ENCODE data around the gene MRPL42.

Gene MRPL42

DNA sequence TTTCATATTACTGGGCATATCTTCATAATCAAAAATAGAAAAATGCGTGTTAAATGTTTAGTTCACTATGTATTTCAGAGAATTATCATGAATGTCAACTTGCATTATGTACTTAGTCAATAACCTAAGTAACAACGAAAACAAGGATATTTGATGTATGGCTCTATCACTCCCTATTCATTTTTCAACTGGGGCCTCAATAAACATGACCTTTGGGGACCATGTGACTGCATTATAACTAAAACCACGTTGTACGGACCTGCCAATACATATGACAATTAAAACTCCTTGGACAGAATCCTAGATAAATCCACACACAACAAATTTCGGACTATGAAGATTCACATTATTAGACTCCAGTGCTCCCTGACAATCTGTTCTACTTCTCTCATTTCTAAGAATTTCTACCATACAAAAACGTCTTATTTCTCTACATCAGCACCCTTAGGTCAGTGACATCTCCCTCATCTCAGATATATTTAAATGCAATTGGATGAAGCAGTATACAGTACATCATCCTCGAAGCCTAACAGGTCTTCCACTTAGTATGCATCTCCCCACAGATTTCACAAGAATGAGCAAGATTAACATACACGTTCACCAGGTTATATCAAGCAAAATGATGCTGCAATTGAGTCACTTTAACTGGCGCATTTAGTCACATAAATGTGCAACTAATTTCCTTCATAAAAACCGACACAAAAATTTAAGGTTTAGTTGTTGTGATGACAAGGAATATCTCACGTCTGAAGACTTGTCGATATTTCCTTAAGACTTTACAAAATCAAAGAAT lies 27.1 kb upstream of the MRPL42 start:
- FAIRE-seq (peak; percentile 11), DNase-seq (ENCODE audit: insufficient read length, low spot score) (no peak)
- TF ChIP-seq, protein P1, sequence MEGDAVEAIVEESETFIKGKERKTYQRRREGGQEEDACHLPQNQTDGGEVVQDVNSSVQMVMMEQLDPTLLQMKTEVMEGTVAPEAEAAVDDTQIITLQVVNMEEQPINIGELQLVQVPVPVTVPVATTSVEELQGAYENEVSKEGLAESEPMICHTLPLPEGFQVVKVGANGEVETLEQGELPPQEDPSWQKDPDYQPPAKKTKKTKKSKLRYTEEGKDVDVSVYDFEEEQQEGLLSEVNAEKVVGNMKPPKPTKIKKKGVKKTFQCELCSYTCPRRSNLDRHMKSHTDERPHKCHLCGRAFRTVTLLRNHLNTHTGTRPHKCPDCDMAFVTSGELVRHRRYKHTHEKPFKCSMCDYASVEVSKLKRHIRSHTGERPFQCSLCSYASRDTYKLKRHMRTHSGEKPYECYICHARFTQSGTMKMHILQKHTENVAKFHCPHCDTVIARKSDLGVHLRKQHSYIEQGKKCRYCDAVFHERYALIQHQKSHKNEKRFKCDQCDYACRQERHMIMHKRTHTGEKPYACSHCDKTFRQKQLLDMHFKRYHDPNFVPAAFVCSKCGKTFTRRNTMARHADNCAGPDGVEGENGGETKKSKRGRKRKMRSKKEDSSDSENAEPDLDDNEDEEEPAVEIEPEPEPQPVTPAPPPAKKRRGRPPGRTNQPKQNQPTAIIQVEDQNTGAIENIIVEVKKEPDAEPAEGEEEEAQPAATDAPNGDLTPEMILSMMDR (IDR thresholded peaks at IDR 0.05; ENCODE audit: insufficient read depth, missing control alignments), result no peak

DNA sequence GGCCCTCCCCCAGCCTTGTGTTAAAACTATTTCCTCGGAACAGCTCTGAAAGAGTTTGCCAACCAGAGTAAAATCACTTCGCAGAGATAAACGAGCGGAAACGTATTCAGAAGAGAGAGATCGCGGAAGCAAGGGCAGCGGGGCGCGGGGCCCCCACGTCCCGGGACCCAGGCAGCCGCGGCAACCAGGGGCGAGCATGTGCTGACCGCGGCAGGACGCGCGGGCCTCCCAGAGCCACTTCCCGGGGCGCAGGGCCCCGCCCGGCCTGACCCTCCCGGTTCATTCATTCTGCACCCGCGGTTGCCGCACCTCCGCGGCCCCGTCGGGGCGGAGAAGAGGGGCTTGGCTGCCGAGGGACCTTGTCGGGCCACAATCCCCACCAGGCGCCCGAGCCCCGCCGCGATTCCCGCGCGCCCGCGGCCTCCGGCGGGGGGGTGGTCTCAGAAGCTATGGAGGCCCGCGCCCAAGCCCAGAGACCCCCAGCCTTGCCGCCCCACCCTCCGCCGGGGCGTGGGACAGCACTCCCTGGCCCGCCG lies 26.2 kb upstream of the MRPL42 start:
- FAIRE-seq (no peak), DNase-seq (ENCODE audit: insufficient read length, low spot score) (no peak)
- TF ChIP-seq, protein P1 (IDR thresholded peaks at IDR 0.05; ENCODE audit: insufficient read depth, missing control alignments), result no peak

DNA sequence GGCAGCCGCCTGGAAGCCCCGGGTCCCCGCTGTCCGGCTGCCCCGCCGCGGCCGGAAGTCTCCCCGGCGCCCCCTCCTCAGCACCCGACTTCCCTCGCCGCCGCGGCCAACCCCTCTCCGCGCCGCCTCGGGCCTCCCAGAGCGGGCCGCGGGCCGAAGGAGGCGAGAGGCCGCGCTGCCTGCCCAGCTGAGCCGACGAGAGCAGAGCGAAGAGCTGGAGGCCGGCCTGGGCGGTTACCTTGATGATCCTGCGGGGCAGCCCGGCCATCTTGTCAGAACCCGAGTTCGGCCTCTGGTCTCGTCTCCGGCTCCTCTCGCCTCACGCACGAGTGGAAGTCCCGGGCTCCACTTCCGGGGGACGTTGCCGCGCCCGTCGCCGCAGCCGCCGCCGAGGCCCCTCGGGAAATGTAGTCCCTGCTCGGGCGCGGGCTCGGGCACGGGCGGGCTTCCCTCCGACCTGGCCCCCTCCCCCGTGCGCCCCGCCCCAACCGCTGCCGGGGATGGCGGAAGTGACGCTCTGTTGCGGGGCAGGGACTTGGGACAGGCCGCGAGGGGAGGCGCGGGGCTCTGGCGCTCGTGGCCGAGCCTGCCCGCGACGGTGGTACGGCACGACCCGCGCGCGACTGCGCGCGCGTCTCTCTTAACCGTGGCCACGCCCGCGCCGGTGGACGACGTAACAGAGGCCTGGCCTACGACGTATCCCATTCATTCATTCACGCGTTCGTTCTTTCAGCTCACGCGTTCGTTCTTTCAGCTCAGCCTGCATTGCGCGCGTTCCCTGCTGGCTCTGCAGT lies 25.5 kb upstream of the MRPL42 start, which contains the start of gene UBE2N:
UBE2N (minus strand) TSS at position 331 of the 794 bp plus-strand sequence; CDS start at position 268, 63 bp downstream.
- FAIRE-seq (no peak), DNase-seq (ENCODE audit: insufficient read length, low spot score) (peak; percentile 57)
- TF ChIP-seq, protein P1 (IDR thresholded peaks at IDR 0.05; ENCODE audit: insufficient read depth, missing control alignments), result no peak

DNA sequence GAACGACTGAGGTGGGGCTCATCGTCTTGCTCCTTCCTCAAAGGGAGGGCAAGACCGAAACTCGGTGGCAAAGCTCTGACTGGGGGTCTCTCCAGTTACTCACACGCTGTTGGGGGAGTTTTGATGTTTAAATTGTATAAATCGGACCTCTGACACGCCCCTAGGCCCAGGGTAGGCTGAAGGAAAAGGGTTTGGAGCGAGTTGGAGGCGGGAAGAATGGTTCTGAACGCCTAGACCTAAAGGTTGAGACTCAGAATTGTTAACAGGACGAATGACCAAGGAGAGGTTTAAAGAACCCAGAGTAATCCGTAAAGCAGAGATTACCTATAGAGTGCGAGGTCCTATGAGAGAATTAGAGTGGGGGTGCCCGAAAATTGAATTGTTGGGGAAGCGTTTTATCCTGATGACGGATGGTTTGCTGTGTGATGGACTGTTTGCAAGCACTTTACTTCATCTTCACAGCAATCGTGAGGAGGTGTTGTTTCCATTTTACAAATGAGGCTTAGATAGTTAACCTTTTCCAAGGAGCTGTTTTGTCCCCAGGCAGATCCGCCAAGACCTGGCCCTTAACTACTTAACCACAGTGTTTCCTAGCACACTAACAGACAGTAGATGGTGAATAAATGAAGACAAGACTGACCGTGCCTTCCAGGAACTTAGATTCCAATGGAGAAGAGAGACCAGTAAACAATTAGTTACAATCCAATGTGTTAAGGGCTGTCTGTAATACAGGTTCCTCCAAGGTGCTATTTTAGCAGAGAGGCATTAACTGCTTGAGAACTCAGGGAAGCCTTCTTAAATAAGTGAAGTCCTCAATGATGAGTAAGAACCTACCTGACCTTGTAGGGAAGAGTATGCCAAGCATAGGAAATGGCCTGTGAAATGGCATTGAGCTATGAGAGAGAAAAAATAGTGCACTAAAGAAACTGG lies 24.6 kb upstream of the MRPL42 start:
- no peak for FAIRE-seq
- TF ChIP-seq, protein P1 (IDR thresholded peaks at IDR 0.05; ENCODE audit: insufficient read depth, missing control alignments), result no peak
- DNase-seq (ENCODE audit: insufficient read length, low spot score), result no peak

DNA sequence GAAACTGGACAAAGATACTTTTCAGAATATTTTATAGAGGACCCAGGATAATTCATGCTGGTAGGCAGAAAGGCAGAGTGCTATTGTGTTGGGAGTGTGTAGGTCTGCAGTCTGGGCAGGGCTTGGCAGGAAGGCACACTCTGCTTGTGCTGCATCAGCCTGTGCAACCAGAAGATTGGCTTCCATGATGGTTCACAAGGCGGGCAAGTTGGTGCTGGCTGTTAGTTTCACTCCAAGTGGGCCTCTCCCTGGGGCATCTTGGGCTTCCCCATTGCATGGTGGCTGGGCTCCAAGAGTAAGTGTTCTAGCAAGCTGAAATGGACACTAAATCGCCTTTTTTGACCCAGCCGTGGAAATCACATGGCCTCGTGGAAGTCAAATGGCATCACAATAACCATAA lies 23.7 kb upstream of the MRPL42 start:
- DNase-seq (ENCODE audit: insufficient read length, low spot score), result no peak
- TF ChIP-seq, protein P1 (IDR thresholded peaks at IDR 0.05; ENCODE audit: insufficient read depth, missing control alignments), result no peak
- FAIRE-seq, result no peak

DNA sequence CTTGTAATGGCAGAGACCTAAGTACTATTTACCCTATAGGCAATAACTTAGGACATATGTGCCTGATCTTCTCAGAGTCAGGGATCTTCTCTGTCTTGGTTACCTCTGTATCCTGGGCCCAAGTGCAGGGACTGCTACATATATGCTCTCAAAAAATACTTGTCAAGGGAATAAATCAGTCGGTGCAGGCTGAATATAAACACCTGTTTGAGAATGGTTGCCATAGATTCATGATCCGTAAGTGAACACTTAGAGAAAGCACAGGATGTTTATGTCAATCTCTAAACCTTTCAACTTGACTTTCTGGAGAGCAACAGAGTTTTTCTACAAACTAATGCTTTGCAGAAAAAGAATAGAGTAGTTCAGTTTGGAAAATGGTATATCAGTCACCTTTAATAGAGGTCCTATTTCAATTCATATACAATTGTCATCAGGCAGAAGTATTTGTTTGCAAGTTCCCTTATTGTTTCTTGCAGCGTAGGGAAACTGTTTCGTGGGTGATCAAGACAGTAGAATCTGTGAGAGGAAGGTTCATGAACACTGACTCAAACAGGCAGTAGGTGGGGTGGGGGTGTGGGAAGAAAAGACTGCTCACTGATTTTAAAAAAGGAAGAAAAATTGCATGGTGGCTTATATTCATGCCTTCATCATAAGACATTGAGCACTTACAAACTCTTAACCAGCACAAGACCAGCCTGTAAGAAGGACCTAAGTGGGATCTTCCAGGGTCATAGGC lies 19.6 kb upstream of the MRPL42 start:
- FAIRE-seq, result no peak
- TF ChIP-seq, protein P1 (IDR thresholded peaks at IDR 0.05; ENCODE audit: insufficient read depth, missing control alignments), result no peak

More for the DNA sequence above, 19.6 kb upstream of the MRPL42 start:
- DNase-seq (ENCODE audit: insufficient read length, low spot score), result no peak
